ENCODE results near the gene IL2.

IL2 gene
- 0.31 to 1.5 reads per million in 2 donors for total RNA-seq

DNA sequence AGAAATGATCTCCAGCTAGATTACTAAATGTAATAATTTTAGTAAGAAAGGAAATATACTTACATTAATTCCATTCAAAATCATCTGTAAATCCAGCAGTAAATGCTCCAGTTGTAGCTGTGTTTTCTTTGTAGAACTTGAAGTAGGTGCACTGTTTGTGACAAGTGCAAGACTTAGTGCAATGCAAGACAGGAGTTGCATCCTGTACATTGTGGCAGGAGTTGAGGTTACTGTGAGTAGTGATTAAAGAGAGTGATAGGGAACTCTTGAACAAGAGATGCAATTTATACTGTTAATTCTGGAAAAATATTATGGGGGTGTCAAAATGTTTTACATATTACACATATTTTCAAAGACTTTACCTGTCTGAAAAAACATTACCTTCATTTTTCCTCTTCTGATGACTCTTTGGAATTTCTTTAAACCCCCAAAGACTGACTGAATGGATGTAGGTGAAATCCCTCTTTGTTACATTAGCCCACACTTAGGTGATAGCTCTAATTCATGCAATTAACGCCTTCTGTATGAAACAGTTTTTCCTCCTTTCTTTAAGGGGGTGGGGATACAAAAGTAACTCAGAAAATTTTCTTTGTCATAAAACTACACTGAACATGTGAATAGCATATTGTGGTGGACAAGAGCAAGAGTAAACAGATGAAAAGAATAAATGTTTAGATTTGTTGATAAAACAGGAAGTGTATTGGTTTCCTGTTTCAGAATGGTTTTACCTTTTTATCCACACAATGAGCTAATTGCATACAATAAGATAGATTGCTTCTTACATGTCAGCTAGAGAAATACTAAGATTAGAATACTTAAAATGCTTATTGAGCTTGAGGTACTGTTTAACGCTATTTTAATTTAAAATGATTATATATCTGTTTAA, at the start of gene IL2:
IL2 (minus strand) TSS at position 495 of the 886 bp plus-strand sequence; CDS start at position 210, 285 bp downstream.
- DNase-seq: no peak

DNA sequence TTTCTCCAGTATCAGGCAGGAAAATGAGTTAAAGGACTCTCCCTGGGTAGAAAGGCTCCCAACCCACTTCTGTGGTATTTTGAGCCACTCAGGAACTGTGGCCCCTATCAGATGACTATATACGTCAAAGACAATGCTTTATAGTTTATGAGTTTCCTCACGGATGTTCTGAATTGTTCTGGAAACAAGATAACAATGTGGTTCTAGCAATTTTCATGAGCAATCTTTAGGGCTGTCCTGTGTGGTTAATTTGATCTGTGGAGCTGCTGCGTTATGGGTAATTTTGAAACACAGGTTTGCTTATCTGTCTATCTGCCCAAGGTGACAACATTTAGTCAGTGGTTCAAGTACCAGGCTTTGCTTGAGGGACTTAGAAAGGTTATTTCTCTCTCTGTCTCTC, 46.7 kb upstream of the IL2 start:
- DNase-seq: no peak

DNA sequence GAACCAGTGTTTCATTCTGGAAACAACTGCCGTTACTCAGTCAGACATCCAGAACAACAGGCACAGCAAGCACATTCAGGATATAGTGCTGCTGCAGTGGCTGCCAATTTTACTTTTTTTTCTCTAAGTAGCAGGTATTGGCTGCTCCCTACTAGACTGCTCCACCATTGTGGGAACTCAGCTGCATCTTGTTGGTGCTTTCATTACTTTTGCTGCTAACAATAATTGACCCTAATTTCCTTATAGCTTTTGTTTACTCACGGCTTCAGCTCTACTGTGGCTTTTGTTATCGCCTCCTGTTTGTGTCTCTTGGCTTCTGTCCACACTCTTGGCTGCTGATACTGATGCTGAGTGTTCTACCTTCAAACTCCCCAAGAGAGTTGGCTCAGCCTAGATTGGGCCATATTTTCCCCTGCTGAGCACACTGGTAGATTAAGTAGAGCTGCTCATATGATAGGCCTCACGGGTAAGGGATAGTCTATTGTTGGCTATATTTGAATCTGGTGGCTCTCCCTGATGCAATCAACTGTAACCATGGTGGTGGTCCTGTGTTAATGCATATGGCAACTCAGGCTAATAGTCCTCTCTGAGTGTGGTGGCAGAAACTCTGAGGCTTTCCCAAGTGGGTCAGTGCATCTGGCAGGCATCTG, 44.5 kb upstream of the IL2 start:
- no peak for DNase-seq

DNA sequence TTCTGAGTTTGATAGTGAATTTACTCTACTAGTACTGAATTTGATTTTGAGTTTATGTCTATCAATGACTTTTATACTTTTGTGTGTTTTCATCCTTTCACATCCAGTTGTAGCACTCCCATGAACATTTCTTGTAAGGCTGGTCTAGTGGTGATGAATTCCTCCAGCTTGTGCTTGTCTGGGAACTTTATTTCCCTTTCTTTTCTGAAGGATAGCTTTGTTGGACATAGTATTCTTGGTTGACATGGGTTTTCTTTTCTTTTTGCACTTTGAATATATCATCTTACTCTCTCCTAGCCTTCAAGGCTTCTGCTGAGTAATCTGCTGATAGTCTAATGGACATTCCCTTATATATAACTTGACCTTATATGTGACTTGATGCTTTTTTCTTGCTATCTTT, 32.5 kb upstream of the IL2 start:
- DNase-seq: no peak

DNA sequence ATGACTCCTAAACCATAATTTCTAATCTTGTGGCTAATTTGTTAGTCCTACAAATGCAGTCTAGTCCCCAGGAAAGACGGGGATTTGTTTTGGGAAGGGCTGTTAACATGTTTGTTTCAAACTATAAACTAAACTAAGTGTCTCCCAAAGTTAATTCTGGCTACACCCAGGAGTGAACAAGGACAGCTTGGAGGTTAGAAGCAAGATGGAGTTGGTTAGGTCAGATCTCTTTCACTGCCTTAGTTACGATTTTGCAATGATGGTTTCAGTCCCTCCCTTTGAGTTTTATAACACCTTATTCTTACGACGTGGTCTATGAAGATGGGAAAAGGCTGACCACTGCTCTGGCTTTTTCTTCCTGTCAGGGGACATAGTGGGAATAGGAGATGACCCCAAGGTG, 27.0 kb upstream of the IL2 start:
- DNase-seq: no peak

DNA sequence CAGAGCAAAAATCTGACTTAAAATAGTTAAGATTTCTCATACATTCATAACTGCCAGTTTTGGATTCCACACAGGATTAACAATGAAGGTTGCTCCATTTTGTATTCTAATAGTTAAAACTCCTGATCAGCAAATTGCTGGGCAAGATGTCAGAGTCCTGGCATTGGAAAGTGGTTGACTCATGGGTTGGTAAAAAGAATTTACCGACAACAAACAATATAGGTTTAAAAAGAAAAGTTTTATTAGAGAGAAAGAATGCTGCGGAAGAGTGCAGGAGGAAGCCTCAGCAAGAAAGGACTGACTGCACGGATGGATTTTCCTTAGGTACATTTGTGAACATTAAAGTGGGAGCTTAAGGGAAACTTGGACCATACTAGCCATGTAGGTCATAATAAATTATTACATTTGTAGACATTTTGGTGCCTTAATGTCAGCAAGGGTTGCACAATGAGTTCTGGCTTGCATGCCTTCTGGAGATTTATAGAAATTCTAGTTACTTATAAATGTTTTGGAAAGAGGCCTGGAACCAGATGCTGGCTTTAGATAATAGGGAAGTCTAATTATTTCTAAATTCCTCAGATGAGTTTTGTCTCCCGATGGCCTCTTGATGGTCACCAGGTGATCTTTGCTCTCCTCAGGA, 25.4 kb upstream of the IL2 start:
- no peak for DNase-seq

DNA sequence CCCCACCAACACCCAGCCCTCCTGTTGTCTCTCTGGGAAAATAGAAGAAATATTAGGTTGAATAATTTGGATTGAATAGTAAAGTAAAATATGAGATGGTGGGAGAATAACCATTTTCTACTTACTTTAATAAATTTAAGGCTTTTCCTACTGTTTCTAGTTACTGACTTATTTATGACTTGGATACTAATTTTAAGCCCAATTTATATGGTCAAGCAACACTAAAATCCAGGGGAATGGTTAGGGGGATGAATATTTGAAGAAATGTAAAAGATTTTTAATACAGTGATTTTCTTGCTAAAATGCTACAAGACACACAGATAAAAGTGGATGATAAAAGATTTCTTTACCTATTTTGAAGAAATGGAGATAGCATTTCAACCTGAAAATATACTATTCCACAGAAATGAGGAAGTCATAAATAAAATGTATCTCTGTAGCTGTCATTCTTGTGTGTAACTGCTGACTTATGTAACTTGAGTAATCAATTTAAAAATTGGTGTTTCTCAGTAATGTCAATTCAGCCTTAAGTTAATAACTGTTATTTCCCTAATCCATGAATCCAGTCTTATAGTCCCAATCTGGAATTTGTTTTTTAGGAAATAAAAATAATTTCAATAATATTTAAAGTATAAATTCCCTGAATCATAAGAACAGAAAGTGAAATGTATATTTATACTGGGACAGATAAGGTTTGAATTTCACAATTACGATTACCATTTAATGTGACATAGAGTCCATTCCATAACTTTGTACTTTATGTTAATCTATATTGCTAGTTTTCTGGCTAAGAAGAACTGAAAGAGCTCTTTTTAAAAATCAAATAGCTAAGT, 24.3 kb upstream of the IL2 start:
- DNase-seq: no peak

DNA sequence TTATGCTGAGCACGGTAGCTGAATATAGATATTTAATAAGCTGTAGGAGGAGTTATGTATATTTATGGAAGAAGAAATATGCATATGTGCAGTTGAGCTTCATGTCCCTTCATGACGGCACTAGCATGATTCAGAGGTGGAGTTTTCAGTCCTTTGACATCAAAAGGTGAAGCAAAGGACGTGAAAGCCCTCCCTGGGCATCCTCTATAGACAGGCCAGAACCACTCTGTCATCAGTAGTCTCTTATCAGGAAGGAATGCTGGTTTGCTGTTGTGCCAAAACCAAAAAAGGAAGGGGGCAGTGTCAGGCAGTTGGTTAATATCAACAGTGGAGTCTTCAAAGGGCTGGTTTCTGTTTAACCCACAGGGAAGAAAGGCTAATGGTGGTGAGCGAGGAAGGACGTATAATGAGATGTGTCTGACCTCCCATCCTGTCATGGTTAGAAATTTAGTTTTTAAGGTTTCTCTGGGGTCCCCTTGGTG, 23.5 kb upstream of the IL2 start:
- no peak for DNase-seq

DNA sequence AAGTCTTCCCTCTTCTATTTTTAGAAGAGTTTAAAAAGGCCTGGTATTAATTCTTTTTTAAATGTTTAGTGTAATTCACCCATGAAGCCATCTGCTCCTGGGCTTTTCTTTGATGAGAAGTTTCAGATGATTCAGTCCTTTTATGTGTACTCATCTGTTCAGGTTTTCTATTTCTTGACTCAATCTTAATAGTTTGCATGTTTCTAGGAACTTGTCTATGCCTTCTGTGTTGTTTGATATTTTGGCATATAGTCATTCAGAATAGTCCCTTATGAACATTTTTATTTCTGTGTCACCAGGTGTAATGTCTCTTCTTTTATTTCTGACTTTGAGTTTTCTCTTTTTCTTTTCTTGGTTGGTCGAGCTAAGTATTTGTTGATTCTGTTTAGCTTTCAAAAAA, 20.2 kb upstream of the IL2 start:
- DNase-seq: no peak

DNA sequence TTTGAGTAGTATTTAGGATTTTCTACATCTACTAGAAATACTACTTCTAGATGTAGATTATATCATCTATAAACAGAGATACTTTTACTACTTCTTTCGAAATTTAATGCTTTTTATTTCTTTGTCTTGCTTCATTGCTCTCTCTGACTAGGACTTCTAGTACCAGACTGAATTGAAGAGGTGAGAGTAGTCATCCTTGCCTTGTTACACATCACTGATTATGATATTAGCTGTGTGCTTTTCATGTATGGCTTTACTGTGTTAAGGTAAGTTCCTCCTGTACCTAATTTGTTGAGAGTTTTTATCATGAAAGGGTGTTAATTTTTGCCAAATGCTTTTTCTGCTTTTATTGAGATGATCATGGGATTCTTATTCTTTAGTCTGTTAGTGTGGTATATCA, 19.6 kb upstream of the IL2 start:
- no peak for DNase-seq

DNA sequence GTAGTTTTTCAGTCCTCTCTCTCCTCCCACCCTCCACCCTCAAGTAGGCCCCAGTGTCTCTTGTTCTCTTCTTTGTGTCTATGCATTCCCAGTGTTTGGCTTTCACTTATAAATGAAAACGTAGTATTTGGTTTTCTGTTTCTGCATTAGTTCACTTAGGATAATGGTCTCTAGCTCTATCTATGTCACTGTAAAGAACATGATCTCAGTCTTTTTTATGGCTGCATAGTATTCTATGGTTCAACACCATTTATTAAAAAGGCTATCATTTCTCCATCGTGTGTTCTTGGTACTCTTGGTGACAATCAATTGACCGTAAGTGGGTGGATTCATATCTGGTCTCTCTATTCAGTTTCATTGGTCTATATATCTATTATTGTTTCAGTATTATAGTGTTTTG, 18.7 kb upstream of the IL2 start:
- DNase-seq: no peak

DNA sequence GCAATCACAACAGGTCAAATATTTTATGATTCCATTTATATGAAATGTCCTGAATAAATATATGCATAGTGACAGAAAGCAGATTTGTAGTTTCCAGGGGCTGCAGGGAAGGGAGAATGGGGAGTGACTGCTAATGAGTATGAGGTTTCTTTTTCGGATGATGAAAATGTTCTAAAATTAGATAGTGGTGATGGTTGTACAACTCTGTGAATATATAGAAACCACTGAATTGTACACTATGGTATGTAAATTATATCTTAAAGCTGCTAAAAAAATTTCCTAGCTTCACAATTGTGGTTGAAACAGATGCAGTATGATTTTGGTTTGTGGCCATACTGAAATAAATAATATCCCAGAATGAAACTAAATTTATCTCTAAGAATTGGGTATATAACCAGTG, 12.9 kb upstream of the IL2 start:
- no peak for DNase-seq

DNA sequence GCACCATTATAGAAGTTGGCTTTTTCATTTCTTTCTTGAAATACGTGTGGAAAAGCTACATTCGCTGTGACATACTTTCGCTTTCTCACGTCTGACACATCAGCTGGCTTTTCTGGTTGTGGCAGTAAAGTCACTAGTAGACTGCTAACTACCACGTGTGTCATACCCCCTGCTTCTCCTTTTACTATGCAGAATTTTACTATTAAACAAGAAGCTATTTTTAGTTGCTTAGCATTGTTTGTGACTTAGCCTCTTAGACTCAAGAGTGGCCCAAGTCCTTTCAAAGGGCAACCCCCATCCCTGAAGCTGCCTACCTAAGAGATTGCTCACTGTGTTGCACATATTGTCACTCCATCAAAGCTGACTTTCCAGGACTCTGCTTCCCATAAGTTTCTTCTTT, 2.1 kb upstream of the IL2 start:
- DNase-seq: no peak

DNA sequence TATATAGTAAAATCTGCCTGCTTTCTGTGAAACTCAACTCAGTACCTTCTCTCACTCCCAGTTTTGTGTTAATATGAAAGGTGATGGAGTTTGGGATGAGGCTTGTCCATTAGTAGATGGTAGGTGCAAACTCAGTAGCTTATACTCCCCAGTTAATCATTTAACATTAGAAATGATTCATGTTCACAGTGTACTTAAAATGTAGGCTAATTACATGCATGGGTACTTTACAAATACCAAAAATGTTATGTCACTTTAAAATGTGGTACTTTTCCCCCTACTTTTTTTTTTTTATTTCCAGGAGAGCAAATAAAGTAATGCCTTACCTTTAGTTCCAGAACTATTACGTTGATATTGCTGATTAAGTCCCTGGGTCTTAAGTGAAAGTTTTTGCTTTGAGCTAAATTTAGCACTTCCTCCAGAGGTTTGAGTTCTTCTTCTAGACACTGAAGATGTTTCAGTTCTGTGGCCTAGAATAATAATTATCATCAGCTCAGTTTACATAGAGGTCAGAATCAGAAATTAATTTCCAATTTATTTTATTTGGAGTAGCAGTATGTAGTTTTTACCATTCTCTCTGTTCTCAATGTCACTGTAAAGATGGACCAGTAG, 3.0 kb downstream of the IL2 start:
- DNase-seq: no peak

DNA sequence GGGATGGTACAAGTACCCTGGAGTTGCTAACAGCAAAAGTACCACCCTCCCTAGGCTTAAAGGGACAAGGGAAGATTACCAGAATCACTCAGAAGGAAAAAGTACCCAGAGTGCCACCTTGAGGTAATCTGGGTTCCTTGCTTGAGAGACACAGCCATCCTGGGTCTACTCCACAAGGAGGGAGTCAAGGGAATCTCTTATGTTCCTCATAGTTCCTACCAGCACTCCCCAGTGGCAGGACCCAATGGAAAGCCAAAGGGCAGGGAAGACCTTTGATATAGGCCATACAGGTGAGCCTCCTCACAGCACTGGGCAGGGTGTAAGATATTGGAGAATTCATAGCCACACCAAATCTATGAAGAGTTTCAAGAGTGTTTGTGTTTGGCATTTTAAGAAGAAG, 5.7 kb downstream of the IL2 start:
- no peak for DNase-seq

DNA sequence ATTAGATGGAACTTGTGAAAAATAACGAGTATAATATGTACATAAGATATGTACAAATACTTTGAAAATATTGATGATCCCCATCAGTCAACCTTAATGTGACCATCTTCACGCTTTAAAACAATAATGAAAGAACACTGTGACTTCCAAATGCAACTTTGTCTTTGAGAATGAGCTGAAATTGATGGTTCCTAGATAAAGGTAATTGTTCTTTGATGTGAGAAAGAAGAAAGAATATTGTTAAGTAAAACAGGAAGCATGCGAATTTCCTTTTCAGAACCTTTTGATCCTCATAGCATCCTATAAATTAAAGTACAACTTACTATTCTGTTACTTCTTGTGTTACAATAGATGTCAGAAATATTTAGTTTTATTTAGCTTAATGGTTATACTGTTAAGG, 22.2 kb downstream of the IL2 start:
- no peak for DNase-seq

DNA sequence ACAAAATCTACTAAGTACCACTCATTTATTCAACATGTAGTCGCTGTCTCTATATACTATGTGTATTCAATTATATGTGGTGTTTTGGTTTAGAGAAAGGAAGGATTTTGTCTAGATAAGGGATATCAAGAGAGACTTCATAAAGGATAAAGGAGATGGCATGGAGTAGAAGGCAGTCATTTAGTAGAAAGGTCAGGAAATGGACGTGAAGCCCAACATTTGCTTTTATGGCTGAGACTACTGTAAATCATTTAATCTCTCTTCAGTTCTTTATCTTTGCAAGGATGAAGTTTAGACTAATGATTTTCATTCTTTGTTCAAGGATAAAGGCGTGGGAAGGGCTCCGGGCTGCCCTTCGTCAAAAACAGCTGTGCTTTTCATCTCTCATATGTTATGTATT, 25.2 kb downstream of the IL2 start:
- DNase-seq: no peak

DNA sequence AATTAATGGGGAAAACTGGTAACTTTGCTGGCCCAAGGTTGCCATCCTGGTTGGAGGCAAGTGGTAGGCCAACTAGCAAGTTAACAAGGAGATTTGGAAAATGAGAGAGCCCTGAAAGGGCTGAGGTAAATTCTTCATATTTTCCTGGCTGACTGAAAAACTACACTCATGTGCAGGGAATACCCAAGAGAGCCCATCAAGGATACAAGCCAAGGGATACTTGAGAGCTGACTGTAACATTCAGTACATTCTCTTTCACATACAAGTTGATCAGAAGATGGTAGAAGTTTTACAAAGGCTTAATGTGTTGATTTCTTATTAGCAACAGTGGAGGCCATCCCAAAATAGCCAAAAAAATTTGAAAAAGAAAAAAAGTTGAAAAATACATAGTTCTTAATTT, 33.3 kb downstream of the IL2 start:
- DNase-seq: no peak

DNA sequence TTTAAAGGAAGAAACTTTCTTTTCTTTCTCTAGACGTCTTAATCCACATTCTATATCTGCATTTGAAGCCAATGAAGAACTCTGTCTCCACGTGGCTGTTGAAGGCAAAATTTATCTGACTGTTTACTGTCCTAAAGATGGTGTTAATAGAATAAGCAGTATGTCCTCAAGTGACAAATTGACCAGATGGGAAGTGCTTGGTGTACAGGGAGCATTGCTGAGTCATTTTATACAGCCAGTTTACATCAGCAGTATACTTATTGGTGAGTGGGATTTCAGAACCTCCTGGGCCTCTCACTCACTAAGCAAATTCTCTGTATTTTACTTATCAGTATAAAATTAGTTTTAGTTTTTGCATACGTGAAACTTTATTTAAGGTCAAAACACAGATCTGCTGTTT, 44.0 kb downstream of the IL2 start:
- DNase-seq: no peak

DNA sequence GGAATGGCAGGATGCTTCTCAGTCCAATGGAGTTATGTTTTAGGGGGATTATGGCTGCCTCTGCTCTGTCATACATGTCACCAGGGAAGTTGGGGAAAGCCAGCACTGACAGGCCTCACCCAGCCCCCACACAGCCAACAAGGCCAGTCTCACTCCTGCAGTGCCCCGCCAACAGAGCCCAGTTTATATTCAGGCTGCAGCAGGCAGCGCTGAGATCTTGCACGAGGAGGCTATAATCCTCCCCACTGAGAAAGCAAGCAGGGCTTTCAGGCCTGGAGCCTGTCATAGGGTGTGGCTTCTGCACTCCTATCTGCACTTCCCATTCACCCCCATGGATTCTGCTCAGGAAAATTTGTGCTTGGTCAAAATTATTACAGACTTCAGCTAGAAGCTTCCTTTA, 52.7 kb downstream of the IL2 start:
- DNase-seq: no peak

Measured in activated gamma-delta T cell (primary cell).